ENCODE data around the gene SLC10A3.
"Not testable (repeated sequence)": the region's sequence is repeated elsewhere in the genome, so short reads cannot be mapped to it uniquely, and the experiment has no call there.

The SLC10A3 gene

DNA sequence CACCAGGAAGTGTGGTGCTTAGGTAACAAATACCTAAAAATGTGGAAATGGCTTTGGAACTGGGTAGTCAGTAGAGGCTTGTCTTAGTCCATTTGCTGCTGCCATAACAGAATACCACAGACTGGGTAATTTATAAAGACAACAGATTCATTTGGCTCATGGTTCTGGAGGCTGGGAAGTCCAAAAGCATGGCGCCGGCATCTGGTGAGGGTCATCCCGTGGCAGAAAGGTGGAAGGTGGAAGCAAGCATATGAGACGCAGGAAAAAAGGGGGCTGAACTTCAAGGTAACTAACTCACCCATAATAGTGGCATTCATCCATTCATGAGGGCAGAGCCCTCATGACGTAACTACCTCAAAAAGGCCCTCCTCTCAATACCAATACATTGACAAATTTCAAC is 19.0 kb upstream of the SLC10A3 start:
- DNase-seq, result no peak

DNA sequence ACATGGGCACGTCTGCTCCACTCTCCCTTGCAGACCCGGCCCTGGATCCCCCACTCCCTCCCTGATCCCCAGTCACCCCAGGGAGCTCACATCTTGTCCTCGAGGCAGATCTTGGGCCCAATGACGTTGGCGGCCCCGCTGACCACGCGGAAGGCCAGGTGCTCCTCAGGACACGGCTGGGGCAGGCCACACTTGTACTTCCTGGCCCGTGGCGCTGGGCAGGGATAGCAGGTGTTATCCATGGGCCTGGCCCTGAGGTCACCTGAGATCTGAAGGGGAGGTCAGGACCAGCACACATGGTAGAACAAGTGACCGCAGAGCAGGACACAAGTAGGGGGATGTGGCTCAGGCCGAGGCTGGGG is 17.9 kb upstream of the SLC10A3 start:
- no peak for DNase-seq

DNA sequence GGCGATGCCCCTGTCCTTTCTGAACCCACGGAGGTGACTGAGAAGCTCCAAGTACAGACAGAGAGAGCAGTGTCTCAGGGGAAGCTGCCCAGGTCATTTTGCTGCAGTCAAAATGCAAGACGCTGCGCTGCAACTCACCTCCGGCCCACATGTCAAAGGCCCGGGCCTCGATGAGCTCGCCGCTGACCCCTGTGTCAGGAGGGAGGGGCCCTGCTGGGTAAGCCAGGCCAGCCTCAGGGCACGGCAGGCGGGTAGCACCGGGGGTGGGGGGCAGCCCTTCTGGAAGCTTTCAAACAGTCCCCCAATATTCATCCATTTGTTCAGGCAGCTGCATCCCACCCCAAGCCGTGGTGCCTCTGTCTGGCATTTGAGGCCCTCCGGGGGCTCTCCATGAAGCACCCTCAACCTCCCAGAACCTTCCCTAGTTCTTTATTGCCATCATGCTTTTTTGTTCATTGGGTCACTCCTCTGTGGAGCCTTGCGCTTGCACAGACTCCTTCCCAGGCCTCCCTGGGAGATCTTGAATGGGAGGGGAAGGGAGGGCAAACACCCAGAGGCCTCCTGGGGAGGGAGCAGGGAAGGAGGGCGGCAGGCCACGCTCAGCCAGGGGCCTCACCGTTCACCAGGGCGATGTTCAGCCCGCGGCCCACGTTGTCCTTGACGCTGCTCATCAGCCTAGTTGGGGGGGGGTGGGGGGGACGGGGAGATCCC is 17.4 kb upstream of the SLC10A3 start:
- no peak for DNase-seq

DNA sequence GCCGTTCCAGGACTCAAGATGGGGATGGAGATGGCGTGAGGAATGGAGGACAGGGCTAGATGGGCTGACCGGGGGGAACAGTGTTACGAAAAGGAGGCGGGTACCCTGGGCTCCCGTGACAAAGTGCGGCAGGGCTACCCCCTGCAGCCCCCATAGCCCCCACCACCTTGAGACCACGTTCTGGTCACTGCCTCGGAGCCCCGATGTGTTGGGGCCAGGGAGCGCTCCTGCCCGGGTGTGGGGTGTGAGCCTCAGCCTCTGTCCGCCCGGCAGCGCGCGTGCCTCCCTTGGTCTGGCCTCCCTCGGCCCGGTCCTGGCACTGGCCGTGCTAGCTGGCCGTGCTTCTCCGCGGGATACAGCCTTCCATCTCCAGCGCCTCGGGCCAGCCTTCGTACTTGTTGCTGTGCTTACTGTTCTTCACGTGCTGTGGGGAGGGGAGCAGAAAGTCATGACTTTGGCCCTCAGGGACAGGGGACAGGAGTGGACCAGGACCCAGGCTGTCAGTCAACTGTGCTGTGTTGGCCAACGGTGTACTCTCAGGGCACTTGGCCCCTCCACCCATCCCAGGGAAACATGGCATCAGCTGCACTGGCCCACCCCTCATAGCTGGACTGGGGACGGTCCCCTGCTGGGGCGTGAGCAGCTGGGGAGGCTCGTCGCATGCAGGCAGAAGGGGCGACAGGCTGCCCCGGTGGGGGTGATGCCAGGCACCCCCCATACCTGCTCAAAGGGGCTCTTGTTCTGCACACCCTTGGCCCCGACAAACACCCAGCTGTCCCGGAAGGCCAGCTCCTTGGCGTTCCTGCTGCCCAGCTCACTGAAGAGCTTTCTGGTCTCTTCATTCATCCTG is 16.3 kb upstream of the SLC10A3 start:
- no peak for DNase-seq

DNA sequence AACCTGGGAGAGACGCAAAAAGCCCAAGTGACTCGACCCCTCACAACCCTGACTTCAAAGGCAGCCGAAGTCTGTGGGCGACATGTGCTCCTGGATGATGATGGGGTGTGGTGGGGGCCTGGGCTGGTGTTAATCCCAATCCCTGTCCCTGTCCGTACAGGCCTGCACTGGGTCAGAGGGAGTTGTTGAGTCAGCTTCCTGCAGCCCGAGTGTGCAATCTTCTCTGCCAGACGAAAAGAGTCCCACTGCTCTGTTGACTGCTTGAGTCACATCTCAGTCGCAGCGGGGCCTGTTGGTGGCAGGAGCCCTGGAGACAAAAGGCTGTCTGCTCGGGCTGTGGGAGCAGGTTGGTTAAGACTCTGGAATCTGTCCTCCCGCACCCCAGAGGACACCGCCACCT is 15.3 kb upstream of the SLC10A3 start:
- DNase-seq, result no peak

DNA sequence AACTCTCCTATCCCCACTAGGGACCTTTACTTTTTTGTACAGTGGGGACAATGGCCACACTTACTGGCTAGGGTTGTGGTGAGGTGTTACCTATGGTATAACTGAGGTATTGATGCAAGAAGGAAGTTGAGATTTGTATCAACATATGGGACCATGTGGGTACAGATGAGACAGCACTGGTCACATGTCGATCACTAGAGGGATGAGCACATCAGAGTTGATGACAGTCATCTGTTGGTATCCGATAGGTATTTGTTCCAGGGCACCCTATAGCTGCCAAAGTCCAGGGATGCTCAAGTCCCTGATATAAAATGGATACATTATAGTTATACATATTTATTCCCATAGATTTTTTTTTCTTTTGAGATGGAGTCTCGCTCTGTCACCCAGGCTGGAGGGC is 12.6 kb upstream of the SLC10A3 start:
- DNase-seq, result no peak

DNA sequence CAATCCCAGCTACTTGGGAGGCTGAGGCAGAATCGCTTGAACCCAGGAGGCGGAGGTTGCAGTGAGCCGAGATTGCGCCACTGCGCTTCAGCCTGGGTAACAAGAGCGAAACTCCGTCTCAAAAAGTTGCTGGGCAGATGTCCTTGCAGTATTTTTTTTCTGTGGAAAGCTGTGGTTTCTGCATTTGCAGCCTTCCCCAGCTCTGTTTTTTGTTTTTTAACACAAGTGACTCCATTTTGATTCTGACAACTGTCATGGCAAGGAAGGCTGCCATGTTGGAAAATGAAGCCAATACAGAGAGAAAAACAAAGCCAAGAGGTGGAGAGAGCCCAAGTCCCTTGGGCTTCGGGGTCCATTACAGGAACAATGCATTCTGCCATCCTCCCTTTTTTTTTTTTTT is 11.7 kb upstream of the SLC10A3 start:
- no peak for DNase-seq

DNA sequence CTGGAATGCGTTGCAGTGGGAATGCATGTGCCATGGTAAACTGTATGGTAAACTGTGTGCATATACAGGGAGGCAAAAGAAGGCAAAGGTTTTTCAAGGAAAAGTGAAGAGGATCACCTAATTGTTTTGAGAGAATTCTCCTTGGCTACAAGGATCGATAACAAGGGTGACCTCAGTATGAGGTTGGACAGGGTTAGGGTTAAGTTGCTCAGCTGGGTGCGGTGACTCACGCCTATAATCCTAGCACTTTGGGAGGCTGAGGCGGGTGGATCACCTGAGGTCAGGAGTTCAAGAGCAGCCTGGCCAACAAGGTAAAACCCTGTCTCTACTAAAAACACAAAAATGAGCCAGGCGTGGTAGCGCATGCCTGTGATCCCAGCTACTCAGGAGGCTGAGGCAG is 11.0 kb upstream of the SLC10A3 start:
- not testable (repeated sequence) for DNase-seq

DNA sequence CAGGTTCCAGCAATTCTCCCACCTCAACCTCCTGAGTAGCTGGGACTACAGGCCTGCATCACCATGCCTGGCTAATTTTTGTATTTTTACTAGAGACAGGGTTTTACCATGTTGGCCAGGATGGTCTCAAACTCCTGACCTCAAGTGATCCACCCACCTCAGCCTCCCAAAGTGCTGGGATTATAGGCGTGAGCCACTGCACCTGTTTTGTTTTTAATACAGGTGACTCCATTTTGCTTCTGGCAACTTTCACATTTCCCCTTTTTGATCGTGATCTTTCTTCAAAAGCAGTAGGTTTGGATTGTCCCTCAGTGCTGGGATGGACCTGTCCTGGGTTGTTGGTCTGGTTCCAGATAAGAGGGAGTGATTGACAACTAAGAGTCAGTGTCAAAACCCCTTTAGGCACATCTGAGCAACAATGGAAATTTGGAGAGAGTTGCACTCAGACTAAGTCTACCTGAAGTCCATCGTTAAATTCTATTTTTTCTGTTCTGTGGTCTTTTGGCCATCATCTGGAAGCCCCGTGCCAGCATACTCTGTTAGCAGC is 6.2 kb upstream of the SLC10A3 start:
- DNase-seq, result not testable (repeated sequence)

DNA sequence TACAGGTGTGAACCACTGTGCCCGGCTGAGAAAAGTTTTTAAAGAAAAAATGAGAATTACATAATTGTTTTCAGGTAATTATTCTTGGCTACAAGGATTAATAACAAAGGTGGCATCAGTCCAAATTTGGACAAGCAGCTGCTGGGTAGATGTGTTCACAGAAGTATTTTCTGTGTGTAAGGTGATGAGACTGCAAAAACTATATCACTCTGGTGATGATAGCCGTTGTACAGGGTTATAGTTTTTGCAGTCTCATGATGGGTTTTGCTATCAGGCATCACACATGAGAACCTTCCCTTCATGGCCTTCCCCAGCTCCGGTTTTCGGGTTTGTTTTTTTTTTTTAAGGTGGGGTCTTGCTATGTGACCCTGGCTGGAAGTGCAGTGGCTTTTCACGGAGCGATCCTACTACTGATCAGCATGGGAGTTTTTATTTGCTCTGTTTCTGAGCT is 5.1 kb upstream of the SLC10A3 start:
- DNase-seq, result no peak

DNA sequence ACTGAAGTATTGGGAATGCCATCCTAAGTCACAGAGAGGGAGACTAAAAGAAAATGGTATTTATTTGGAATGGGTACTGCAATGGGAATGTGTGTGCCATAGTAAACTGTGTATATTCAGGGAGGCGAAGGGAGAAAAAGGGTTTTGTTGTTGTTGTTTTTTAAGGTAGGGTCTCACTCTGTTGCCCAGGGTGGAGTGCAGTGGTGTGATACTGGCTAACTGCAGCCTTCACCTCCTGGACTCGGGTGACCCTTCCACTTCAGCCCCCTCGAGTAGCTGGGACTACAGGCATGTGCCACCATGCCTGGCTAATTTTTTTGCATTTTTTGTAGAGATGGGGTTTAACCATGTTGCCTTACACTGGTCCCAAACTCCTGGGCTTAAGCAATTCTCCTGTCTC is 4.3 kb upstream of the SLC10A3 start:
- DNase-seq, result no peak

DNA sequence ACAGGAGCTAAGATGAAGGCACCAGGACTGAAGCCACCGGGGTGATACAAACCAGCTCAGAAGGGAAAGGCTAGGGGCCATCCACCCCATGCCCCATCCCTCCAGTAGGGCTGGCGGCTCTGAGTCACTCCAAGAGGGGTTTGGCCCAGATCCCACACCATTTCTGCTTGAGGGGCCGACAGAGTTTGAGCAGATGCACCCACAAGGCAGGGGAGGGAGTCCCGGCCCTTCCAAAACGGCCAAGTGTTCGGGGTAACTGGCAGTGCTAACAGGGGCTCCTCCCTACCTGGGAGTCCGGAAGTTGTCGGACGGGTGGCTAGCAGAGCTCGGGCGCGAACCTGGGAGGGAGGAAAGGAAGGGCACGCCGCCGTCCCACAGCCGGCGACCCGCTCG is 412 bp downstream of the SLC10A3 start:
- no peak for DNase-seq

DNA sequence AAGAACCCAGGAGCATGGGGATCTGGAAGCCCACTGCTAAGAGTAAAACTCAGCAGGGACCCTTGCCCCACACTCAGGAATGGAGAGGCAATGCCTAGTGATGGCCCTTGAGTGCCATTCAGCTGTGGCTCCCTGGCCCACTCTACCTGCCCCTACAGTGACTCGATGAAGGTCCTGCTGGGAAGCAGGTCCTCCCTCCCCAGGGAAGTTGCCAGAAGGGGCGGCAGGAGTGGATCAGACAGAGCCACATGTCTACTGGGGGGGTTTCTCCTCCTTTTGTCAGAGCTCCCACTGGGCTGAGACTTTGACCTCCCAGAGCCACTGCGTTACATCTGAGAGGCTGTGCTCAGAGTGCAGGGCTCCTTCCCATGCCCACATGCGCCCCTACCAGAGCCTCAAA is 1.2 kb downstream of the SLC10A3 start:
- DNase-seq, result no peak

DNA sequence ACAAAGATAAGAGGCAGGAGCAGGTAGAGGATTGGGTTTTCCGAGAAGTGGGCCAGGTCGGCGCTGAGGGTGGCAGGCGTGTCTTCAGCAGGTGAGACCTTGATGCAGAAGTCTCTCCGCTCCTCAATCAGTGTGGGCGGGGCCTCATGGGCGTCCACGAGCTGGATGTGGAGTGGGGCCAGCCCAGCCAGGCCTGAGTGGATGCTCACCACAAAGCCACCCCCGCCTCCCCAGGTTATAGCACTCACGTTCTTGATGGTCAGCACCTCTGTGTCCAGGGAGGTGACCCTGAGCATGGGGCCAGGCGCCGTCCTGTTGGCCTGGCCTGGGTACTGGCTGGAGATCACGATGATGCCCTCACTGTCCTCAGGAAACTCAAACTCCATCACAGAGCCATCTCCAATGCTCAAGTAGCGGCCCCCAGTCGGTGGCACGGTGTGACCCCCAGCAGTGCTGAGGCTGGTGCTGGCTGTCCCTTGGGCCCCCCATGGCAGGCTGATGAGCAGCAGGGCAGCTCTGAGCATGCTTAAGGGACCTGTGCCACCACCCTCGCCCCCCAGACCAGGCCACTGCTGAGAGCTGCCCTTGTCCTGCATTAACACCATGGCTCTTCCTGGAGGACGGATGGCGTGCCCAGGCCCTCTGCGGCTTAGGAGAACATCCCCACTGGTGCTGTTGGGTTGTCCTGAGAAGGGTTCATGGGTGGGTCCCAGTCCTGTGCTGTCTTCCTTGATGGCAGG is 1.9 kb downstream of the SLC10A3 start:
- DNase-seq, result no peak

DNA sequence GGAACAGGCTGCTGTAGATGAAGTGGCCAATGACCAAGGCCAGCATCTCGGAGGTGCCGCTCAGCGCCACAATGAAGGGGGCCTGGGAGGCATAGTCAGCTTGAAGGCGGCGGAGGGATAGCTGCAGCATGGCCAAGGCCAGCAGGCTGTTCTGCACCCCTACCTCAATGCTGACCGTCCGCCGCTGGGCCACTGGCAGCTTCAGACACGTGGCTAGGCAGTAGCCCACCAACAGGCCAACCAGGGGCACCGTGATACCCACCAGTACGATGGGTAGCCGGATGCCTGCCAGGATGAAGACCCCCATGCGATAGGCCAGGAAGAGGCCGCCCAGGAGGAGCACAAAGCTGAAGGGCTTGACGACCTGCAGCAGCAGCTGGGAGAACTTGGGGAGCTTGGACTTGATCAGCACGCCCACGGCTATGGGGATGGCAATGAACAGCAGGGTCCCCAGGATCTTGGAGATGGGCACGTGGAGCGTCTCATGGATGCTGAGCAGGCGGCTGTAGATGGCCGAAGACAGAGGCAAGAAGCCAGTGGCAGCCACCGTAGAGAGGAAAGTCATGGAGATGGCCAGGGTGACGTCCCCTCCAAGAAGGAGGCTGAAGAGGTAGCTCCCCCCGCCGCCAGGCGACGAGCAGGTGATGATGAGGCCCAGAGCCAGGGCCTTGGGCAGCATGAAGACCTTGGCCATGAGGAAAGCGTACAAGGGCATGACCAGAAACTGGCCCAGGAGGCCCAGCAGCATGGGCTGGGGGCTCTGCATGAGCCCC is 2.7 kb downstream of the SLC10A3 start:
- no peak for DNase-seq

DNA sequence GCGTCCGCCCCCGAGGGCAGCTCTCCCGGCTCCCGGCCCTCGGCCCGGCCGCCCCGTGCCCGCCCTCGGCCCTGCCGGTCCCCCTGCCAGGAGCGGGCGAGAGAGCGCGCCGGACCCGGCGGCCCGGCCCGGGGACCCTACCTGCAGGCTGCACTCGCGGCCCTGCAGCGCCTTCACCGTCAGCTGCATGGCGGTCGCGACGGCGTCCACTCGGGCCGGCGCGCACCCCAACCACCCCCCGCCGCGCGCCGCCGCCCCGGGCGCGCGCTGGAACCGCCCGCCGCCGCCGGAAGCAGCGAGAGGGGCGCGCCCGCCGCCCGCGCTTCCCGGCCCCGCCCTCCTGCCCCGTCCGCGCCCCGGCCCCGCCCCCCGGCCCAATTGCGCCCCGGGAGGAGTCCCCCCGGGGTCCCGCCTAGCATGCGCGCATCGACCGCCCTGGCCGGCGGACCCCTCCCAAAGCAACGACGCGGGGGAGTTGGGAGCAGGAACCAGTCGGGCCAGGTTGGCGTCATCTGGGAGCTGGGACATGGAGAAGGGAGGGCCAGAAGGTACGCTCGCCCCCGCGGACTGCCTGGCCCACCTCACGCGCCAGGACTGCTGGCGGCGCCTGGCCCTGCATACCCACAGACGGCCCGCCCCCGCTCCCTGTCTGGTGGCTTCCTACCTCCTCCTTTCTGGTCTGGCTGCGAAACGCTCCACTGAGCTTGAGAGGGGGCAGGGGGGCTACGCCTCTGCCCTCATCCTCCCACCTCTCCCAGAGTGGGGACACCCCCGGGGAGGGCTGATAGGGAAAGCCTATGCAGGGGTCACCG is 3.8 kb downstream of the SLC10A3 start, which contains the start of gene UBL4A:
Gene UBL4A, minus strand, starts transcription at position 220 of the 812 bp plus-strand sequence. Its CDS starts 31 bp downstream, at position 189.
- no peak for DNase-seq

DNA sequence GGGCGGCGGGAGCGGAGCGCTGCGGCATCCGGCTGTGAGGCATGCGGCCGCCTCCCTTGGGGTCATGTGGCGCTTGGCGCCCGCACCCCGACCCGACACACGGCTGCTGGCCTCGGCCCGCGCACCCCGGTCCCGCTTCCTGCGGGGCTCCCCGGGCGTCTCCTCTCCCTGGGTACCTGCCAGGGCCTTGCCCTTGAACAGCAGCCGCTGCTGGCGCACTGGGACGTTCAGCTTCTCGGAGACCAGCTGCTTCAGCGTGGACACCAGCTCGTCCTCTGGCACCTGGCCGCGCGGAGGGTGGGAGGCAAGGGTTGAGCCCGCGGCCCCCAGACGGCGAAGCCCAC is 4.4 kb downstream of the SLC10A3 start:
- no peak for DNase-seq

DNA sequence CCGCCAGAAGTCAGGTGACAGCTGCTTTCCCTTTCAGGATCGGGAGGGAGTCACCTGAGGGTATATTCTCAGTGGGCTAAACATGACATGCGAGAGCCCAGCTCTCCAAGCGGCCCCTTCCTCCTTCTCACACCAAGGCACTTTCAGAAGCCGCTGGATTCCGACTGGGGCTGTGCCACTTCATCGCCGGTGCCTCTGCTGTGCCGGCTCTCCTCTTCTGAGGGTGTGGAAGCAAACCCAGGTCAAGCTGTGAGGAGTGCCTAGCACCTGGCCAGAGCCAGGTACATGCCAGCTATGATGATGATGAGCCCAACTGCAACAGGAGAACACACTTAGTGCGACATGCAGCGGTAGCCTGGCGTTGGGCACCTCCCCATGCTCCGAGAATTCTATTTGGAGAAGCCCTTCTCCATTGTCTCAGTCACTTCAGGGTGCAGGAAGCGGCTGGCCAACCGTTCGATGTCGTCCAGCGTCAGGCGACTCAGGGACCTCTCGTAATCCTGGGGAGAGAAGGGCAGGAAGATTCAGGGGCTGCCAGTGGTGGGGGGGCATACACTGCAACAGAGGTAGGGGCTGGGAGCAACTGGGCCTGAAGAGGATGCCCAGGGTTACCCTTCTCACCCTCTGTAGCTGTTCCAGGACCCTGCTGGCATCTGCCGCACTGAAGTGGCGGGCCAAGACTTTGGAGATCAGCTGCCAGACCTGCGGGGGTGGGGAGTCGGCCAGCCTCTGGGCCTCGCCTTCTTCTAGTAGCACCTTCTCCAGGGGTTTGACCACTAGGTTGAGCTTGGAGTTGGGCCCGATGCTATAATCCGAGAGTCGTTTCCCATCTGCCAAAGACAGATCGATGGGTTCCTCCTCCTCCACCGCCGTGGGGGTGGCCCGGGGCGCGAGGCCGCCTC is 5.0 kb downstream of the SLC10A3 start:
- DNase-seq, result peak; percentile 60

DNA sequence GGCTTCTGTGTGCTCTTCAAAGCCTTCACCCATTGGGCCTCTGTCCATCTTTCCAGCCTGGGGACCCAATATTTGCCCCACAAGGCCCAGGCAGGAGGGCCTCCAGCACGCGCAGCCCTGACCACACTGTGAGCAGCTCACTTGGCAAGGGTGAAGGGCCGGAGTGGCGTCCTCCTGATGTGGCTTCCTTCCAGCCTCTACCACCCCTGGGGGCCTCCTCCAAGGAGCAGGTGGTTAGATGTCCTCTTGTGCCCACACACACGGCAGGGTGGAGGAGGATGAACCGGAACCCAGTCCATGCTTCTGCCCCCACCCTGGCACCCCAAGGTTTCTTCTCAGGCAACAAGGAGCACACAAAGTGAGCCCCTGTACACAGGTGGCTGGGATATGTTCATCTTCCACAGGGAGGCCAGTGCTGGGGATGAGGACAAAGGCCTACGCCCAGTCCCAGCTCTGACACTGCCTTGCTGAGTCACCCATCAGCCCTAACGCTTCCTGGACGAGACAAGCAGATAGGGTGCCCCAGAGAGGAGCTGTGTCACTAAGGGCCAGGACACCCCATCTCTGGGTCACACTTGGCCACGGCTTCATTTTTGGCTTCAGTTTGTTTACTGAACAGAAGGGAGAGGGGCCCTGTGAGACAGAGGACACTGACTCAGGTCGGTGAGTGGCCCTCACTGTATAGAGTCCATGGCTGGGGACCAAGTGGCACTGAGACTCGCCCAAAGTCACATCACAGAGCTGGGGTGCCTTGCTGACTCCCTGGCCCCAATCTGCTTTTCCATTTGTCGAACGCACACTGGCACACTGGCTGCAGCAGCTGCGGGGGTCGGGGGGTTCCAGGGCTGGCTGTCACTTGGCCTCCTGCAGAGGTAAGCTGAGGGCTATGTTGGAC is 5.9 kb downstream of the SLC10A3 start:
- no peak for DNase-seq

DNA sequence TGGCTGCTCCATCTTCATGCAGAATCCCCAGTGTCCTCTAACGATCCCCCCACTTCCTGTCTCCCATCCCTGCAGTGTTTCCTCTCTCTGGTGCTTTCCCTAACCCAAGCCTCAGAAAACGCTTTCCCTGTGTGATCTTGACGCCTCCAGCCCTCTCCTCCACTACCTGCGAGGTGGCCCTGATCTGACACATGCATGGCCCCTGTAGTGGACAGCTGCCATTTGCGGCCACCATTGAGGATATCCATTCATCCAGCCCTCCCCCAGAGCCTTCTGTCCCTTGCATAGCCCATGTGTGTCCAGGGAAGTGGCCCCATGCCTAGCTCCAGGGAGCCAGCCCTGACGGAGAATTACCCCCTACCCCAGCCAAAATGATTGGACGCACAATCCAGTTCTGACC is 7.1 kb downstream of the SLC10A3 start:
- DNase-seq, result no peak
